K562 (cell line): ENCODE data around the gene HBQ1. TPM values are rescaled to one million over a fixed set of nuclear protein-coding genes. Genes with fewer than 3 reads are reported as not detected.
A peak's percentile ranks its signal among the peaks of the same experiment; 100 is the strongest.

ENCODE experiments used
- C11orf30 ChIP-seq: fragments of 450-650 bp; IDR thresholded peaks from 2 replicates; pipeline ENCODE4 v1.6.1; 2016; ENCODE audit warnings: low read depth, mild to moderate bottlenecking
- DACH1 ChIP-seq: fragments of 450-650 bp; IDR thresholded peaks from 2 replicates; pipeline ENCODE4 v1.6.1; 2018; ENCODE audit not compliant: partially characterized antibody
- DDX20 ChIP-seq: fragments of 450-650 bp; IDR thresholded peaks from 2 replicates; pipeline ENCODE4 v1.6.1; 2016; ENCODE audit warnings: missing genetic modification characterization, low read depth, mild to moderate bottlenecking, missing compliant biosample characterization, moderate library complexity
- ETV5 ChIP-seq: sonication (generic); formaldehyde crosslinking; IDR thresholded peaks from 2 replicates; pipeline ENCODE4 v1.4.0; 2020; ENCODE audit warnings: low read depth, mild to moderate bottlenecking, missing genetic modification reagents
- HDAC1 ChIP-seq, 2 experiments: fragments of 450-650 bp; IDR thresholded peaks; 2 replicates each; pipeline ENCODE4 v1.6.1; 2016 to 2017; ENCODE audit warnings: inconsistent platforms in 1 of 2, mild to moderate bottlenecking in 1 of 2, moderate library complexity in 1 of 2
- ILF3 ChIP-seq: fragments of 450-650 bp; IDR thresholded peaks from 2 replicates; pipeline ENCODE4 v1.6.1; 2018; ENCODE audit warnings: antibody characterized with exemption, mild to moderate bottlenecking, moderate library complexity, borderline replicate concordance
- KLF16 ChIP-seq: IDR thresholded peaks from 2 replicates; pipeline ENCODE4 v1.6.1; 2016; ENCODE audit warnings: antibody characterized with exemption
- PCBP1 ChIP-seq: fragments of 200-400 bp; formaldehyde crosslinking; IDR thresholded peaks from 2 replicates; pipeline ENCODE4 v1.6.1; 2018; ENCODE audit warnings: mild to moderate bottlenecking, low read depth, low read length; ENCODE audit not compliant: poor library complexity, severe bottlenecking
- ZNF134 ChIP-seq: fragments of 250-450 bp; sonication (Bioruptor Pico); conservative IDR thresholded peaks from 2 replicates; pipeline ENCODE4 v1.4.0; 2020
- ZNF174 ChIP-seq: fragments of 250-450 bp; sonication (Bioruptor Pico); IDR thresholded peaks from 2 replicates; pipeline ENCODE4 v1.4.0; 2020; ENCODE audit warnings: mild to moderate bottlenecking
- ZNF407 ChIP-seq: fragments of 450-650 bp; IDR thresholded peaks from 2 replicates; pipeline ENCODE4 v1.6.1; 2016; ENCODE audit warnings: low read depth
- ZNF584 ChIP-seq: fragments of 200-800 bp; sonication (Bioruptor generic); IDR thresholded peaks from 2 replicates; pipeline ENCODE4 v1.6.1; 2016; ENCODE audit warnings: low read depth, mild to moderate bottlenecking, missing genetic modification characterization, missing compliant biosample characterization
- ZNF76 ChIP-seq: fragments of 250-450 bp; sonication (Bioruptor Pico); IDR thresholded peaks from 2 replicates; pipeline ENCODE4 v1.4.0; 2020; ENCODE audit warnings: mild to moderate bottlenecking, moderate library complexity, borderline replicate concordance
- polyA plus RNA-seq, 8 experiments: library from polyadenylated mRNA; depleted of rRNA in 4 of 8; stranded (reverse) in 5 of 8; unstranded in 3 of 8; fragments of >200 nt; fragmentation: Nextera tagmentation in 2 of 8; fragmentation: Illumina TruSeq in 1 of 8; extraction: Ambion mirVana in 2 of 8; extraction: Trizol in 1 of 8; gene quantifications; 2 replicates each; pipeline versions ENCODE4 v1.2.1 to v1.2.3, GENCODE V29; 2011 to 2014; ENCODE audit warnings: inconsistent platforms in 1 of 8, missing spikeins in 1 of 8
- total RNA-seq, 7 experiments: library from RNA; depleted of rRNA in 6 of 7; stranded (reverse); fragments of >200 nt in 6 of 7; fragmentation: Illumina TruSeq in 2 of 7; extraction: Trizol in 2 of 7; gene quantifications; 2 replicates each; pipeline versions ENCODE4 v1.2.1 to v1.2.3, GENCODE V29; 2011 to 2021; ENCODE audit warnings: low replicate concordance in 1 of 7
- TF ChIP-seq, protein P1 (sequence below): sonication (generic); formaldehyde crosslinking; IDR thresholded peaks from 2 replicates; pipeline ENCODE4 v1.4.0; 2020; ENCODE audit warnings: mild to moderate bottlenecking, missing genetic modification reagents
- TF ChIP-seq, protein P2 (sequence below): fragments of 450-650 bp; formaldehyde crosslinking; IDR thresholded peaks from 2 replicates; pipeline ENCODE4 v1.4.0; 2022; ENCODE audit warnings: missing genetic modification characterization

The HBQ1 gene
- total and polyA plus RNA-seq, 9 of the 15 experiments (the other 6 are each of a cell fraction or from before 2014, with no cell fraction given), result 2.3 to 190 (median 19.8) TPM

GRCh38 chr16:228852-229730 is 48.8 kb downstream of the HBQ1 start, which contains the start of gene LUC7L (continued):
- TF ChIP-seq ZNF407 (peak; percentile 82), ETV5 (CRISPR knock-in tag) (peak; percentile 88), ZNF76 (CRISPR knock-in tag) (peak; percentile 96), C11orf30 (peak; percentile 71), ZNF174 (CRISPR knock-in tag) (no peak), HDAC1 (IDR thresholded peaks at IDR 0.05) (peak in 1 of 2 experiments; percentile 86; a peak in 2 of 4 replicates), DDX20 (tag) (no peak), ILF3 (no peak), ZNF134 (0 out of 2 replicates have a peak, but pooled peaks have one; percentile 12), DACH1 (no peak), PCBP1 (peak; percentile 55), KLF16 (no peak), ZNF584 (CRISPR knock-in tag) (no peak)
- TF ChIP-seq, protein P1, sequence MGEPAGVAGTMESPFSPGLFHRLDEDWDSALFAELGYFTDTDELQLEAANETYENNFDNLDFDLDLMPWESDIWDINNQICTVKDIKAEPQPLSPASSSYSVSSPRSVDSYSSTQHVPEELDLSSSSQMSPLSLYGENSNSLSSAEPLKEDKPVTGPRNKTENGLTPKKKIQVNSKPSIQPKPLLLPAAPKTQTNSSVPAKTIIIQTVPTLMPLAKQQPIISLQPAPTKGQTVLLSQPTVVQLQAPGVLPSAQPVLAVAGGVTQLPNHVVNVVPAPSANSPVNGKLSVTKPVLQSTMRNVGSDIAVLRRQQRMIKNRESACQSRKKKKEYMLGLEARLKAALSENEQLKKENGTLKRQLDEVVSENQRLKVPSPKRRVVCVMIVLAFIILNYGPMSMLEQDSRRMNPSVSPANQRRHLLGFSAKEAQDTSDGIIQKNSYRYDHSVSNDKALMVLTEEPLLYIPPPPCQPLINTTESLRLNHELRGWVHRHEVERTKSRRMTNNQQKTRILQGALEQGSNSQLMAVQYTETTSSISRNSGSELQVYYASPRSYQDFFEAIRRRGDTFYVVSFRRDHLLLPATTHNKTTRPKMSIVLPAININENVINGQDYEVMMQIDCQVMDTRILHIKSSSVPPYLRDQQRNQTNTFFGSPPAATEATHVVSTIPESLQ, result peak; percentile 97; the same call in 1 of the 2 replicates
- TF ChIP-seq, protein P2, sequence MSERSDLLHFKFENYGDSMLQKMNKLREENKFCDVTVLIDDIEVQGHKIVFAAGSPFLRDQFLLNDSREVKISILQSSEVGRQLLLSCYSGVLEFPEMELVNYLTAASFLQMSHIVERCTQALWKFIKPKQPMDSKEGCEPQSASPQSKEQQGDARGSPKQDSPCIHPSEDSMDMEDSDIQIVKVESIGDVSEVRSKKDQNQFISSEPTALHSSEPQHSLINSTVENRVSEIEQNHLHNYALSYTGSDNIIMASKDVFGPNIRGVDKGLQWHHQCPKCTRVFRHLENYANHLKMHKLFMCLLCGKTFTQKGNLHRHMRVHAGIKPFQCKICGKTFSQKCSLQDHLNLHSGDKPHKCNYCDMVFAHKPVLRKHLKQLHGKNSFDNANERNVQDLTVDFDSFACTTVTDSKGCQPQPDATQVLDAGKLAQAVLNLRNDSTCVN (CRISPR knock-in tag), result no peak
